H9 (cell line): ENCODE results near the gene TMTC2. TPM values are rescaled to one million over a fixed set of nuclear protein-coding genes. Genes with fewer than 3 reads are reported as not detected.

Experiments used
- DNase-seq: peaks from one replicate; pipeline ENCODE4 v3.0.0-alpha.2; 2017
- H2AFZ ChIP-seq: one replicate; pipeline ENCODE4 v1.6.1; 2013; ENCODE audit warnings: mild to moderate bottlenecking, low read length, control low read depth, moderate library complexity
- H2AK5ac ChIP-seq: 2 replicates; pipeline ENCODE4 v1.6.1; 2013; ENCODE audit warnings: low read length, control low read depth, mixed read lengths; ENCODE audit not compliant: insufficient read length
- H2BK120ac ChIP-seq: one replicate; pipeline ENCODE4 v1.6.1; 2013; ENCODE audit warnings: low read depth, mild to moderate bottlenecking, low read length, control low read depth, inconsistent platforms; ENCODE audit not compliant: poor library complexity, severe bottlenecking
- H2BK12ac ChIP-seq: 2 replicates; pipeline ENCODE4 v1.6.1; 2013; ENCODE audit warnings: low read length, control low read depth, mixed read lengths, low read depth; ENCODE audit not compliant: insufficient read length
- H2BK15ac ChIP-seq: 2 replicates; pipeline ENCODE4 v1.6.1; 2013; ENCODE audit warnings: low read depth, low read length, control low read depth
- H2BK20ac ChIP-seq: one replicate; pipeline ENCODE4 v1.6.1; 2013; ENCODE audit warnings: low read depth, mild to moderate bottlenecking, low read length, control low read depth, inconsistent platforms; ENCODE audit not compliant: poor library complexity, severe bottlenecking
- H2BK5ac ChIP-seq: 2 replicates; pipeline ENCODE4 v1.6.1; 2013; ENCODE audit warnings: low read length, control low read depth, mixed read lengths; ENCODE audit not compliant: insufficient read length
- H3K14ac ChIP-seq: 2 replicates; pipeline ENCODE4 v1.6.1; 2013; ENCODE audit warnings: low read length, control low read depth; ENCODE audit not compliant: insufficient read depth
- H3K18ac ChIP-seq: 2 replicates; pipeline ENCODE4 v1.6.1; 2013; ENCODE audit warnings: low read depth, mild to moderate bottlenecking, mixed read lengths, low read length, control low read depth; ENCODE audit not compliant: insufficient read length
- H3K23ac ChIP-seq: 2 replicates; pipeline ENCODE4 v1.6.1; 2013; ENCODE audit warnings: low read length, control low read depth, mixed read lengths, low read depth; ENCODE audit not compliant: insufficient read length
- H3K23me2 ChIP-seq: 2 replicates; pipeline ENCODE4 v1.6.1; 2013; ENCODE audit warnings: low read depth, mild to moderate bottlenecking, mixed read lengths, low read length, control low read depth; ENCODE audit not compliant: insufficient read length, poor library complexity, severe bottlenecking
- H3K27ac ChIP-seq: 2 replicates; pipeline ENCODE4 v1.5.1; 2013; ENCODE audit warnings: low read length, control low read depth, mixed read lengths, low read depth; ENCODE audit not compliant: insufficient read length
- H3K27me3 ChIP-seq: 2 replicates; pipeline ENCODE4 v1.6.1; 2013; ENCODE audit warnings: low read length, control low read depth, inconsistent platforms; ENCODE audit not compliant: insufficient read depth
- H3K4ac ChIP-seq: 2 replicates; pipeline ENCODE4 v1.6.1; 2013; ENCODE audit warnings: low read depth, mild to moderate bottlenecking, control low read depth, inconsistent platforms, low read length, moderate library complexity
- H3K4me1 ChIP-seq: 2 replicates; pipeline ENCODE4 v1.6.1; 2013; ENCODE audit warnings: low read length, control low read depth, inconsistent platforms; ENCODE audit not compliant: insufficient read depth
- H3K4me2 ChIP-seq: 2 replicates; pipeline ENCODE4 v1.6.1; 2013; ENCODE audit warnings: low read length, control low read depth, mixed read lengths; ENCODE audit not compliant: insufficient read length, insufficient read depth
- H3K56ac ChIP-seq: 2 replicates; pipeline ENCODE4 v1.6.1; 2013; ENCODE audit warnings: low read depth, mild to moderate bottlenecking, mixed read lengths, low read length, control low read depth; ENCODE audit not compliant: insufficient read length
- H3K79me1 ChIP-seq: 2 replicates; pipeline ENCODE4 v1.6.1; 2013; ENCODE audit warnings: low read depth, mild to moderate bottlenecking, moderate library complexity, low read length, control low read depth, inconsistent platforms; ENCODE audit not compliant: insufficient read depth, poor library complexity, severe bottlenecking
- H3K79me2 ChIP-seq: 2 replicates; pipeline ENCODE4 v1.6.1; 2013; ENCODE audit warnings: low read length, control low read depth, inconsistent platforms; ENCODE audit not compliant: insufficient read depth
- H3K9ac ChIP-seq: 2 replicates; pipeline ENCODE4 v1.6.1; 2013; ENCODE audit warnings: low read length, control low read depth, mixed read lengths; ENCODE audit not compliant: insufficient read length; ENCODE audit errors: extremely low read depth
- H3K9me3 ChIP-seq: one replicate; pipeline ENCODE4 v1.6.1; 2013; ENCODE audit warnings: low read depth, low read length, inconsistent platforms; ENCODE audit not compliant: control insufficient read depth
- H3T11ph ChIP-seq: one replicate; pipeline ENCODE4 v1.6.1; 2013; ENCODE audit warnings: mild to moderate bottlenecking, low read length, control low read depth, inconsistent platforms
- H4K20me1 ChIP-seq: one replicate; pipeline ENCODE4 v1.6.1; 2013; ENCODE audit not compliant: control insufficient read depth, insufficient read length, insufficient read depth
- H4K5ac ChIP-seq: 2 replicates; pipeline ENCODE4 v1.6.1; 2013; ENCODE audit warnings: low read depth, mild to moderate bottlenecking, mixed read lengths, low read length, control low read depth; ENCODE audit not compliant: insufficient read length
- H4K8ac ChIP-seq: replicated peaks from 2 replicates; pipeline ENCODE4 v1.6.1; 2013; ENCODE audit warnings: low read length, control low read depth, mixed read lengths, low read depth; ENCODE audit not compliant: insufficient read length
- H4K91ac ChIP-seq: 2 replicates; pipeline ENCODE4 v1.6.1; 2013; ENCODE audit warnings: low read depth, mild to moderate bottlenecking, moderate library complexity, mixed read lengths, low read length, control low read depth; ENCODE audit not compliant: insufficient read length
- H3K27ac Mint-ChIP-seq, 3 experiments: 2 replicates in 2 of 3; 3 replicates in 1 of 3; pipeline ENCODE4 v1.8.0; 2020 to 2021; ENCODE audit warnings: mixed read lengths in 3 of 3, mild to moderate bottlenecking in 1 of 3, moderate library complexity in 1 of 3
- H3K27me3 Mint-ChIP-seq: 2 replicates; pipeline ENCODE4 v1.8.0; 2021; ENCODE audit warnings: low read depth, mild to moderate bottlenecking, moderate library complexity, mixed read lengths
- H3K36me3 Mint-ChIP-seq, 3 experiments: 2 replicates in 2 of 3; 3 replicates in 1 of 3; pipeline ENCODE4 v1.8.0; 2020 to 2021; ENCODE audit warnings: low read depth in 3 of 3, mixed read lengths in 3 of 3; ENCODE audit not compliant: insufficient read depth in 1 of 3
- H3K4me1 Mint-ChIP-seq, 2 experiments: 2 replicates each; pipeline ENCODE4 v1.8.0; 2020; ENCODE audit warnings: mixed read lengths in 2 of 2
- H3K4me3 Mint-ChIP-seq, 2 experiments: 2 replicates in 1 of 2; 3 replicates in 1 of 2; pipeline ENCODE4 v1.8.0; 2020 to 2021; ENCODE audit warnings: mild to moderate bottlenecking in 2 of 2, mixed read lengths in 2 of 2, moderate library complexity in 1 of 2
- H3K9me3 Mint-ChIP-seq, 2 experiments: 2 replicates in 1 of 2; 3 replicates in 1 of 2; pipeline ENCODE4 v1.8.0; 2020; ENCODE audit warnings: mild to moderate bottlenecking in 2 of 2, mixed read lengths in 2 of 2, moderate library complexity in 1 of 2
- CTCF ChIP-seq: fragments of 200-600 bp; sonication (generic); conservative IDR thresholded peaks from 3 replicates; pipeline ENCODE4 v1.8.0; 2021; ENCODE audit warnings: antibody characterized with exemption, mild to moderate bottlenecking
- WGBS: extraction: QIAGEN DNeasy Blood & Tissue Kit; methylation state at CpG from one replicate; pipeline ENCODE4 v1.1.7; 2013; ENCODE audit warnings: missing lambda C conversion rate, low lambda C conversion rate, mixed read lengths; ENCODE audit not compliant: insufficient read length; ENCODE audit errors: extremely low coverage; 5-methylcytosine and 5-hydroxymethylcytosine counted together
- total RNA-seq: library from RNA; stranded (reverse); gene quantifications from 2 replicates; pipeline ENCODE4 v1.2.1, GENCODE V29; 2021

Gene TMTC2
- total RNA-seq, 1 experiment from 2014 or later = 3.1 TPM

- Histone ChIP-seq H3K14ac (no peak overlapping the region), H2BK15ac (no peak overlapping the region), H3K9ac (no peak overlapping the region), H3T11ph (no peak overlapping the region), H2BK120ac (no peak overlapping the region), H3K4me2 (no peak overlapping the region), H2AK5ac (no peak overlapping the region), H3K18ac (no peak overlapping the region), H3K4ac (no peak overlapping the region), H4K5ac (no peak overlapping the region), H4K91ac (no peak overlapping the region), H3K27ac (no peak overlapping the region), H3K56ac (no peak overlapping the region), H2BK5ac (no peak overlapping the region), H2BK12ac (no peak overlapping the region), H3K23me2 (no peaks in the 10 kb centered on the region), H2AFZ (no peak overlapping the region), H3K79me2 (no peaks in the 10 kb centered on the region), H4K8ac (no peak overlapping the region), H3K27me3 (no peaks in the 10 kb centered on the region), H3K23ac (no peak overlapping the region), H3K4me1 (no peaks in the 10 kb centered on the region), H3K9me3 (no peaks in the 10 kb centered on the region), H4K20me1 (no peaks in the 10 kb centered on the region), H3K79me1 (no peaks in the 10 kb centered on the region), H2BK20ac (no peak overlapping the region)
- Mint-ChIP-seq H3K4me3 (no peak overlapping the region), H3K27ac (no peak overlapping the region; a peak in 1 of 7 replicates), H3K27me3 (no peaks in the 10 kb centered on the region), H3K4me1 (peaks cover 6 to 14% of the 10 kb centered on the region in 2 experiments), H3K36me3 (no peaks in the 10 kb centered on the region), H3K9me3 (no peaks in the 10 kb centered on the region; a peak in 1 of 5 replicates)
- WGBS = no CpG with 5 or more reads among the region's 2 CpGs
- no peak for TF ChIP-seq CTCF
- DNase-seq = no peak
These were observed 189.4 kb downstream of the TMTC2 start for GRCh38 chr12:82876075-82876474.
